Spinal cord (tissue), 10 donors: ENCODE results near the gene PCNT. TPM values are rescaled to one million over a fixed set of nuclear protein-coding genes. Genes with fewer than 3 reads are reported as not detected.

ENCODE experiments used
- DNase-seq, 6 donors: peaks; one replicate each; pipeline versions ENCODE4 v3.0.0 to v3.0.0-alpha.2; 2013 to 2015; ENCODE audit warnings: low spot score in 6 of 6, low read depth in 4 of 6
- H3K27ac ChIP-seq: one replicate; pipeline ENCODE4 v1.5.1; 2013; ENCODE audit warnings: low read depth, low read length, control low read depth
- H3K27me3 ChIP-seq: one replicate; pipeline ENCODE4 v1.6.1; 2013; ENCODE audit warnings: low read length; ENCODE audit not compliant: control insufficient read depth, insufficient read depth
- H3K36me3 ChIP-seq: one replicate; pipeline ENCODE4 v1.6.1; 2013; ENCODE audit warnings: low read length; ENCODE audit not compliant: control insufficient read depth, insufficient read depth
- H3K4me1 ChIP-seq: one replicate; pipeline ENCODE4 v1.6.1; 2013; ENCODE audit warnings: low read length; ENCODE audit not compliant: control insufficient read depth, insufficient read depth
- H3K4me3 ChIP-seq: one replicate; pipeline ENCODE4 v1.5.1; 2013; ENCODE audit warnings: low read depth, low read length, control low read depth
- H3K9me3 ChIP-seq: one replicate; pipeline ENCODE4 v1.6.1; 2013; ENCODE audit warnings: low read length; ENCODE audit not compliant: control insufficient read depth, insufficient read depth
- WGBS: methylation state at CpG from one replicate; pipeline ENCODE4 v1.1.5; 2013; ENCODE audit warnings: missing lambda C conversion rate; ENCODE audit not compliant: insufficient coverage; 5-methylcytosine and 5-hydroxymethylcytosine counted together
- polyA plus RNA-seq, 2 donors: library from polyadenylated mRNA; unstranded; fragments of 120-200 nt; gene quantifications; one replicate each; pipeline ENCODE4 v1.2.1, GENCODE V29; 2013; ENCODE audit not compliant: insufficient read length in 2 of 2
- total RNA-seq, 2 donors: library from RNA; depleted of rRNA in 1 of 2; stranded (reverse); fragments of 120-200 nt in 1 of 2; fragments of >200 nt in 1 of 2; gene quantifications; one replicate each; pipeline versions ENCODE4 v1.2.3 to v1.2.4, GENCODE V29; 2013 to 2014
- donor health status: healthy.

The PCNT gene
- total and polyA plus RNA-seq, 4 donors: 18.4 to 47.4 (median 29.9) TPM

GRCh38 chr21:46375560-46376230 is 51.7 kb downstream of the PCNT start:
- Histone ChIP-seq H3K4me3 (no peak overlapping the region), H3K9me3 (peaks cover 2% of the 10 kb centered on the region), H3K4me1 (no peaks in the 10 kb centered on the region), H3K36me3 (peaks cover 46% of the 10 kb centered on the region), H3K27me3 (no peaks in the 10 kb centered on the region), H3K27ac (no peak overlapping the region)
- DNase-seq: no peak
- 95% methylated on average over 32 of the region's 32 CpGs for WGBS

- Histone ChIP-seq H3K36me3 (peaks cover 46% of the 10 kb centered on the region), H3K27me3 (no peaks in the 10 kb centered on the region), H3K27ac (no peak overlapping the region), H3K4me3 (no peak overlapping the region), H3K4me1 (peaks cover under 1% of the 10 kb centered on the region), H3K9me3 (peaks cover 2% of the 10 kb centered on the region)
- WGBS: 92% methylated on average over 10 of the region's 10 CpGs
- DNase-seq: no peak
These were observed 52.3 kb downstream of the PCNT start for GRCh38 chr21:46376231-46376628.

GRCh38 chr21:46376856-46377453 is 53.0 kb downstream of the PCNT start:
- 79% methylated on average over 10 of the region's 14 CpGs for WGBS
- DNase-seq: no peak
- Histone ChIP-seq H3K36me3 (peaks cover 40% of the 10 kb centered on the region), H3K9me3 (peaks cover 2% of the 10 kb centered on the region), H3K4me3 (no peak overlapping the region), H3K4me1 (peaks cover 4% of the 10 kb centered on the region), H3K27ac (no peak overlapping the region), H3K27me3 (no peaks in the 10 kb centered on the region)

GRCh38 chr21:46377789-46378188 is 53.8 kb downstream of the PCNT start:
- 97% methylated on average over 6 of the region's 14 CpGs for WGBS
- no peak overlapping the region for H3K27ac ChIP-seq
- no peaks in the 10 kb centered on the region for H3K27me3 ChIP-seq
- H3K36me3 ChIP-seq: peaks cover 33% of the 10 kb centered on the region
- H3K4me3 ChIP-seq: no peak overlapping the region
- peaks cover 2% of the 10 kb centered on the region for H3K9me3 ChIP-seq
- H3K4me1 ChIP-seq: peaks cover 4% of the 10 kb centered on the region
- DNase-seq: no peak

- H3K4me3 ChIP-seq: no peak overlapping the region
- no peaks in the 10 kb centered on the region for H3K27me3 ChIP-seq
- no peak overlapping the region for H3K27ac ChIP-seq
- DNase-seq: no peak
- WGBS: 97% methylated on average over 16 of the region's 19 CpGs
- peaks cover 4% of the 10 kb centered on the region for H3K4me1 ChIP-seq
- peaks cover 28% of the 10 kb centered on the region for H3K36me3 ChIP-seq
- peaks cover 2% of the 10 kb centered on the region for H3K9me3 ChIP-seq
These were observed 55.1 kb downstream of the PCNT start for GRCh38 chr21:46379105-46379504.

- Histone ChIP-seq H3K9me3 (peaks cover 2% of the 10 kb centered on the region), H3K27me3 (no peaks in the 10 kb centered on the region), H3K36me3 (peaks cover 32% of the 10 kb centered on the region), H3K4me3 (no peak overlapping the region), H3K27ac (no peak overlapping the region), H3K4me1 (peaks cover 4% of the 10 kb centered on the region)
- WGBS: 94% methylated on average over 7 of the region's 9 CpGs
- DNase-seq: no peak
These were observed 55.7 kb downstream of the PCNT start for GRCh38 chr21:46379691-46380090.

- Histone ChIP-seq H3K27ac (no peak overlapping the region), H3K4me1 (peaks cover 10% of the 10 kb centered on the region), H3K27me3 (no peaks in the 10 kb centered on the region), H3K4me3 (no peak overlapping the region), H3K9me3 (peaks cover 2% of the 10 kb centered on the region), H3K36me3 (peaks cover 33% of the 10 kb centered on the region)
- WGBS: 18% methylated on average over 2 of the region's 5 CpGs
- peak in 2 of 6 donors; percentile 7 to 60 for DNase-seq
These were observed 57.6 kb downstream of the PCNT start for GRCh38 chr21:46381541-46381940.

- Histone ChIP-seq H3K27me3 (no peaks in the 10 kb centered on the region), H3K36me3 (peaks cover 50% of the 10 kb centered on the region), H3K27ac (no peak overlapping the region), H3K4me3 (no peak overlapping the region), H3K9me3 (no peaks in the 10 kb centered on the region), H3K4me1 (peaks cover 10% of the 10 kb centered on the region)
- DNase-seq: no peak
- WGBS: 98% methylated on average over 24 of the region's 24 CpGs
These were observed 60.6 kb downstream of the PCNT start for GRCh38 chr21:46384556-46384955.

GRCh38 chr21:46385846-46386733 is 62.1 kb downstream of the PCNT start:
- H3K9me3 ChIP-seq: no peaks in the 10 kb centered on the region
- no peak for DNase-seq
- H3K27me3 ChIP-seq: no peaks in the 10 kb centered on the region
- peaks cover 10% of the 10 kb centered on the region for H3K4me1 ChIP-seq
- 89% methylated on average over 45 of the region's 45 CpGs for WGBS
- peaks cover 60% of the 10 kb centered on the region for H3K36me3 ChIP-seq
- no peak overlapping the region for H3K4me3 ChIP-seq
- no peak overlapping the region for H3K27ac ChIP-seq
